Measurements from ENCODE around the gene GINS3.

The GINS3 gene

DNA sequence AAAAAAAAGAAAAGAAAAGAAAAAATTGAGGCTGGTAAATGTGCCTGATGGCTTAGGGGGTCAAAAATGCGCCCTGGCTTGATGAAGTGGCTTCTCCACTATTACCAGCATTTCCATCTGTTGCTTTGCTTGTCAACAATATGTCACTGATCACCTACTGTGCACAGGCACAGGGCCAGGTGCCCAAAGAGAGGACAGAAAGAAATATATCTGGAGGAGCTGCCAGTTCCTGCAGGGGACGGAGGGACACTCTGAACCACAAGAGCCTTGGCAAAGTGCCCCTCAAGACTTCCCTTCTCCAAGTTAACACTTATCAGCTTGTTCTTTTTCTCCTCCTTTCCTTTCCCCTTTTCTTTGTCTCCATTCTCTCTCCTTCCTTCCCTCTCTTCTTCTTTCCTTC is 34.7 kb downstream of the GINS3 start:
- DNase-seq: no peak

DNA sequence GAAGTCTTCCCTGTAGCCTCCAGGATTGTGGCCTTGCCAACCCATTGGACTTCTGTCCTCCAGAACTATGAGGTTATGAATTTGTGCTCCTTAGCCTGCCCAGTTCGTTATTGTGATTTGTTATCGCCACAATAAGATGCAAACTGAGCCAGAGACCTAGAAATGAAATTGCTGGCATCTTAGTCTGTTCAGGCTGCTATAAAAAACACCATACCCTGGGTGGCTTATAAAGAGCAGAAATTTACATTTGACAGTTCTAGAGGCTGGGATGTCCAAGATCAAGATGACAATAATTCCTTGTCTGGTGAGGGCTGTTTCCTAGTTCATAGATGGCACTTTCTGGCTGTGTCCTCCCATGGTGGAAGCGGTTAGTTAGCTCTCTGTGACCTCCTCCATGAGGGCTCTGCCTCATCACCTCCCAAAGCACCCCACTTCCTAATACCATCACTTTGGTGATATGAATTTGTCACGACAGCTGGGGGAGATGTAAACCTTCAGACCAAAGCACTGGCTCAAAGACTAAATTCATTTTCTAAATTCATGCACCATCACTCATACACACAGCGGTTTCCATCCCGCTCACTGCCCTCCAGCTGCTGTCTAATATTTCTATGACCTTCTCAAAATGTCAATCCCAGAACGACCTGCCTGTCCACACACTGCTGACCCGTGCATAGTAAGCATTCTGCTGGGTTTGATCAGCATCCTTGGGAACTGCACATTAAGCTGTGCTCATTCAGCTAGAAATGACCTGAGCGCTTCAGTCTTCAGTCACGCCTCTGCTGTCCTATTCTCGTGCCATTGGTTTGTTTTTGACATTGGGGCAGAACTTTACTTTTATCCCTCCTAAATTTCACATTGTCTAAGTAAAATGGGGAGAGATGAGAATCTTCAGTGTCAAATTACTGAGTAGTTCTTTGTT is 36.6 kb downstream of the GINS3 start:
- no peak for DNase-seq

DNA sequence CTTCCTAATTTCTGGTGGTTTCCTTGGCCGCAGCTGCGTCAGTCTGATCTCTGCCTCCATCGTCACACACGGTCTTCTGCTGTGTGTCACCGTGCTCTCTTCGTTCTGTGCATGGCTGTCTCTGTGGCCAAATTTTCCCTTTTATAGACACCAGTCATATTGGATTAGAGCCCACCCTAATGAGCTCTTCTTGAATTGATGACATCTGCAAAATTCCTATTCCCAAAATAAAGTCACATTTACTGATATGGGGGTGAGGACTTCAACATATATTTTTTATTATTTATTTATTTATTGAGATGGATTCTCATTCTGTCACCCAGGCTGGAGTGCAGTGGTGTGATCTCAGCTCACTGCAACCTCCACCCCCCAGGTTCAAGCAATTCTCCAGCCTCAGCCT is 38.4 kb downstream of the GINS3 start:
- DNase-seq: no peak

DNA sequence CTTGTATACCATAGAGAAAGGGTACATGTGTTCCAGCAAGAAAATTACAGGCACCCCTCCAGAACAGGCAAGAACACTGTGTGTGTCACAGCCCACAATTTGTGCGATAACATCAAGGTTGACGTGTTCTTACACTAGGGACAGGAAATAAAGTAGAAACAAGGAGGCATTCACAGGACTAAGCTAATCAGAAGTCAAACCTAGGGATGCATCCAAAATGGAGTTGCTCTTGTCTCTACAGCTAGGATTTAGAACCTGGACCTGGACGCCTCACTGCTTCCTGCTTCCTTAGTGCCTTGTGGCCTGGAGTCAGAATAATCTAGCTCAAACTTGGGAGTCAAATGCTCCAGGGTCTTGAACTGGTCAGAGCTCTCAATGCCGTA is 41.3 kb downstream of the GINS3 start:
- DNase-seq: no peak

DNA sequence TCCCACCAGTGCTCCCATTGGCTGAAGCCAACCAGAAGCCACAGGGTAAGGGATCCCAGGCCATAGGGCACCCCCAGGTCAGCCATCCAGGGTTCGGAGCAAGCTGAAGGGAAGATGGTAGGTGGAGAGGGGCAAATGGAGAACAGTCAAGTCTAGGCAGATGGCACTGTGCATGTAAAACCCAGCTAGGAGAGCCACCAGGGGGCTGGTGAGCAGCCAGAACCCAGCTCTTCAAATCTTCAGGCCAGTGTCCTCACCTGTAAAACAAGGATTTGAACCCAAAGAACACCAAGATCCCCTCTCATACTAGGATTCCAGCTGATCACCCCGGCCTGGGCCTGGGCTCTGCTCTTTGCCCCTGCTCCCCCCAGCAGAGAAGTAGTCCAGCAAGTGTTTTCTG is 43.5 kb downstream of the GINS3 start:
- no peak for DNase-seq

DNA sequence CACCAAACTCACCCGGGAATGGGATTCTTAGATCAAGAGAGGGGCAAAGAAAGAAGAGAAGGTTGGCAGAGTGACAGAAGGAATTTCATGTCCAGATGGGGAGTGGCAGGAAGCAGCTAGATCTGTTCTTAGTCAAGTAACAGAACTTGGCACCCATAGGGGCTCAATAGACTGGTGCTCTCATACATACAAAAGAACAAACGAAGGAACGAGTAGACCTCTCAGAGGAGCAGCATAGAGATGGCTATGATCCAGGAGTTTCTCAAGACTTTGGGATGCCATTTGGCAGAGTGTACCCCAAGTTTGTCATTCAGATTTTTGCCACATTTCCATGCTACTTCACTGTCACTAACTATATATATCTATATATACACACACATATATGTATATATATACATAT is 47.9 kb downstream of the GINS3 start:
- no peak for DNase-seq

DNA sequence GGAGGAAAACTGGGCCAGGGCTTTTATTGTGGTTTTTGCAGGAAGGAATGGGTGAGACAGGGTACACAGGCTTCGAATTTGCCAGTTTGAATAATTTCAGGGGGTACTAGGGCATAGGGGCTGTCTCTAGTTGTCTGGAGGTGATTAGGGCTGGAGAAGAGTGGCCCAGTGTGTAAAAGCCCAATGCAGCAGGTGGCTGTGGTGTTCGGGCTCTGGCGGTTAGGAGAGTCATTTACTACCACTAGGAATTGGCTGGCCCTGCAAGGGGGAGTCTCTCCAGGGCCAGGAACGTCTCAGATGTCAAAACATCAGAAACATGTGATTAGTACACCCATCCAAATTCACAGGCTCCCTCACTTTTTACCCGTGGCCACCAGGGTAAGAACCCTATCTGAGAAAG is 50.3 kb downstream of the GINS3 start:
- DNase-seq: no peak

DNA sequence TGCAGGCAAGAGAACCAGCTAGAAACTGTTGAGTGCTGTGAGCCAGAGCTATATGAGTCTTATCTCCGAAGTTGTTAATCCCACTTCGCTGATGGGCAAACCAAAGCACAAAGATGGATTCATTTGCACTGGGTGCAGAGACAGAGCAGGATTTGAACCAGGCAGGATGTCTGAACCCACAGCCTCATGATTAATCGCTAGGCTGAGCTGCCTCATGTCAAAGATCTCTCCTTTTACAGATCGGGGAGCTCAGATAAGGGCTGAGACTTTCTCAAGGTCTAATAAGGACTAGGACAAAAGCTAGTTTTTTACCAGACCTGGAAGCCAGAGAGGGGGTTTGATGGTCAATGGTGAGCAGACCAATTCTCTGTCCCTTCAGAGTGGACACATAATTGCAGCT is 51.5 kb downstream of the GINS3 start:
- no peak for DNase-seq

DNA sequence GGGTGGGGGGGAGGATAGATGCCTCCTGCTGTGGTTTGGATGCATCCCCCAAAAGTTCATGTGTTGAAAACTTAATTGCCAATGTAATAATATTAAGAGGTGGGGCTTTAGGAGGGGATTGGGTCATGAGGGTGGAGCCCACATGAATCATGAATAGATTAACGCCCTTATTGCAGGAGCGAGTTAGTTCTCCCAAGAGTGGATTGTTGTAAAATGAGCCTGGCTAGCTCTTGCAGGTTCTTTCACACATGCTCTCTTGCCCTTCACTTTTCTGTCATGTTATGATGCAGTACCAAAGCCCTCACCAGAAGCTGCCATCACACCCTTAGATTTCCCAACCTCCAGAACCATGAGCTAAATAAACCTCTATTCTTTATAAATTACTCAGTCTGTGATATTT is 52.0 kb downstream of the GINS3 start:
- no peak for DNase-seq

DNA sequence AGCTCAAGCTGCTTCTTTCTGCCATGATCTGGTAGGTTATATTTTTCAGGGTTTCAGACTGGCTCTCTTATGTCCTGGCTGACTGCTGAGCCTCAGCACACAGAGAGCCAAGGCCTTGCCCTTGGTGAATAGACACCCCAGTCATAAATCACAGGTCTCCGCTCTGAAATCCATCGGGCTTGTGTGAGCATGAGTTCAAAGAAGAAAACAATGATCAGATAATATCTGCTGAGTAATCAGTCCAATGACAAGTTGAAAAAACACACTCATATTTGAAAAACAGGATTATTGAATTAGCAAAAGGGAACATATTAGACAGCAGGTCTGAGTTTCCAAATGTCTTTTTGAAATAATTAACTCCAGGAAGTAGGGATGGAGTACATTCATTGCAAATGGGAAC is 56.6 kb downstream of the GINS3 start:
- no peak for DNase-seq

DNA sequence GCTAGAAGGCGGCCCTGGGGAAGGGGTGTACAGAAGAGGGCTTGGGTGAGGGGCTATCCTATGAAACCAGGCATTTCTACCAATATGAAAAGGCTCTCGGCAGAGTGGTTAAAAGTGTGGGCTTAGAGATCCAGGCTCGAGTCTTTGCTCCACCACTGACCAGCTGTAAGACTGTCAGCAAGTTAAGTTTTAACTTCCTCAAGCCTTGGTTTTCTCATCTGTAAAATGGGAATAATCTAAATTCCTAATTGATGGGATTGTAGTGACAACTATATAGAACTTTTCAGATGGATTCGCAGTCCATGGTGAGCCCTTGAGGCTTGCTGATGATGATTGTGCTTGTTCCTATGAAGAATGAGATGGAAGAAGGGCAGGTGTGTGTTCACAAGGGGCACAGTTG is 57.0 kb downstream of the GINS3 start:
- no peak for DNase-seq

DNA sequence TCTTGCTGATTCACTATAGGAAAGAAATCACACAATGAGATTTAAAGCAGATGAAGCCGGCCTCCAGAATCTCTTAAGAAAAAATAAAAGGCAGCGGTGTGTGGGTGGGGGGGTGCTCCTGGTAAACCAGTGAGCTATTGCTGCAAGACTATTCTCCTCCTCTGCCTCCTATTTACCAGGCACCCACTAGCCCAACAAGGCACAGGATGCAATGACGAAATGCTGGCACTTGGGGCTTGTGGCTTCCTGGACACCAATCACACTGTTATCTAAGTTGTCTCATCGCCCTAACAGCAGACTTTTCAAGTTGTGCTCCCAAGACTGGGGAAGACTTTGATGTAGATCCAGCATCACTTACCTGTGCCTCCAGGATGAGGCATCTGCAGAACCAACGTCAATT is 57.5 kb downstream of the GINS3 start:
- no peak for DNase-seq

DNA sequence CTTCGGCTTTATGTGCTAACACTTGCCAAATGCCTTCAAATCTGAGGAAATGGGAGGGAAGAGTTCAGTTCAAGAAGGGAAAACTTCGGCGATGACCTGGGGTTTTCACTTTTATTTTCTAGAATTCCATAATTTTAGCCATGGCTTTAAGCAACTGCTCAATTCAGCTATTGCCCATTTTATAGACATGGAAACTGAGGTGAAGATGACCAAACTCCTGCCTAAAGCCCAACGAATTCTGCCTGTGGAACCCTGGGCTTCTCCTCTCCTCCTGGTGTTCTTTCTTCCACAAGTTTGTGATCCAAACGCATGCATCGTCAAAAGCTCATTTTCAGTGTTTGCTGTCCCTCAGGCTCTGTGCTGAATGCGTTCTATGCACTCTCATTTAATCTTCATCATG is 58.3 kb downstream of the GINS3 start:
- no peak for DNase-seq

DNA sequence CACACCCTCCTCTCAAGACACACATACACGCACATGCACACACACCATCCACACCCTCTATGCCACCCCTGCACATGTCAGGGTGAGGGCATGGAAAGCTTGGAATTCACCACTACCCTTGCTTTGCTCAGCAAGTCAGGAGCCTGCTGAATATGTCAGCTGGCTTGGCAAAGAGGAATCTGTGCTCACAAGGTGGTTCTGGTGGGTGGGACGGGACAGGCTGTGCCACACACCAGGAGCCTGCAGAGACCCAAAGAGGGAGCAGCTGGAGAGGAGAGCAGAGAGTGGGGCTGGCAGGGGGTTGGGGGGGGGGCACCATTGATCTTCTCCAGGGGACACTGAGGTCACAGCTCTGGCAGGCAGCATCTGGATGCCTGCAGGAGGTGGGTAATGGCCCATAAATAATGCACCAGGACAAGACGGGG is 59.0 kb downstream of the GINS3 start:
- DNase-seq: no peak

DNA sequence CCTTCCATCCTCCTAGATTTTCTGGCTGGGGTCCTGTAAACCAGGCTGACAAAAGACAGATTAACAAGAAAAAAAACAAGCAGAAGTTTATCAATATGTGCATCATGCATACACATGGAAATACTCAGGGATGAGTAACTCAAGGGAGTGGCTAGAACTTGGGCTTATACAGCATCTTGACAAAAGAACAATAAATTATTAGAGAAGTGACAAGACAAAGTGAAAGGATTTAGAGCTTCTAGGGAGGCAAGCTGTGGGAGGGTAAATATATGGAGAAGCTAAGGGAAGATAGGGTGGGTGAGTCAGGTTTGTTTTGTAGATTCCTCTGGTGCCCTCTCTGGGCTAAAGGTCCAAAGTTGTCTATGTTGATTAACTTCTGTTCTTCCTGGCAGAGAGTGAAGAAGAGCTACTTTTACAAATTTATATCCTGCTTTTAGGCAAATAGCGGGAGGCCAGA is 59.7 kb downstream of the GINS3 start:
- DNase-seq: no peak

DNA sequence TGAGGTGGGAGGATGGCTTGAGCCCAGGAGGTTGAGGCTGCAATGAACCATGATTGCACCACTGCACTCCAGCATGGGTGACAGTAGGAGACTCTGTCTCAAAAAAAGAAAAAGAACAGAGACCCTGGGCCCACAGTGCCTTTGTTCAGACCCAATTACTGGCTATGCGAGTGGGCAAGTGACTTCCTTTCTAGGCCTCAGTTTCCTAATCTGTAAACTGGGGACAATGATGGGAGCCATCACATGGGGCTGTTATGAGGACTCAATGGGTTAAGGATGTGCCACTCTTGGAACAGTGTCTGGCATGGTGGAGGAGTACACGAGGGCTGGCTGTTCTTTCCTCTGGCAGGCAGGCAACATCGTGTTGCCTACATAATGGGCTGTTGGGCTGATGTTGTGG is 60.4 kb downstream of the GINS3 start:
- DNase-seq: no peak

DNA sequence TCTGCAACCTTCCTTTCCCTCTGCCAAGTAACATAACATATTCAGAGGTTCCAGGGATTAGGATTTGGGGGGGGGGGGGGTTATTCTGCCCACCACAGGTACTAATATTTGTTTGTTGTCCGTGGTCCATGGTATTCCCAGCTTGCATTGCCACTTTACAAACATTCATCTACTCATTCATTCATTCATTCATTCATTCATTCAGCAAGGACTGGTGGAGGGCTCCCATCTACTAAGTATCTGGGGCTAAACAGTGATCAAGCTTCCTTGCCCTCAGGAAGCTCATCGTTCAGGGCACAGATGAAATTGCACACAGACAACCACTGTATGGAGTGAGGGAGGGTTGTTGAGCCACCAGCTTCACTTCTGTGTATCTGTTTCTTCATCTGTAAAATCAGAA is 61.9 kb downstream of the GINS3 start:
- no peak for DNase-seq

DNA sequence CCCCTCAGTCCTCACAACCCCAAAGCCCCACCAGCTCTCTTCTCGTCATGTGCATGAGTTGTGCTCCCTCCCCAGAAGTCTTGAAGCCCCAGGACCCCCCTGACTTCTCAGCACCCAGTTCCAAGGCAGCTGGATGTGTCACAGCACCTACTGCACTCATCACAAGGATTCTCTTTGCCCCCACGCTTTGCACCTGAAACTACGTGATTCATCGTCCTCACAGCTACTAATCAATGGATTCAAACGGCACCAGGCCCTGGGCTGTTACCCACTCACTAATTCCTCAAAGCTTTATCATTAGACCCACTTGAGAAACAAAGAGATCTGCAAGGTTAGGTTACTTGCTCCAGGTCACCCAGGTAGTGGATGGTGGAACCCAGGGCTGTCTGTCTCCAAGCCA is 62.6 kb downstream of the GINS3 start:
- DNase-seq: no peak

Measured in SHP77 (cell line).